SIG-M5 treated with dmso at 0.1 percent for 504 hours (cell line): ENCODE results near the gene PPP1R18.
"Not testable (repeated sequence)": the region's sequence is repeated elsewhere in the genome, so short reads cannot be mapped to it uniquely, and the experiment has no call there.

Experiments
- DNase-seq: peaks from one replicate; lab custom pipeline; 2025; ENCODE audit not compliant: unreplicated experiment; lab: John Stamatoyannopoulos, UW

PPP1R18 gene

GRCh38 chr6:30670760-30671527, 15.5 kb downstream of the PPP1R18 start:
- no peak for DNase-seq

GRCh38 chr6:30666300-30666699, 20.1 kb downstream of the PPP1R18 start:
- DNase-seq = not testable (repeated sequence)

GRCh38 chr6:30664994-30665767, 21.3 kb downstream of the PPP1R18 start:
- DNase-seq = no peak

GRCh38 chr6:30657922-30658321, 28.5 kb downstream of the PPP1R18 start:
- DNase-seq = not testable (repeated sequence)

- no peak for DNase-seq
These were observed 29.0 kb downstream of the PPP1R18 start for GRCh38 chr6:30657454-30657853.

- DNase-seq = no peak
These were observed 29.9 kb downstream of the PPP1R18 start for GRCh38 chr6:30656513-30656912.

- no peak for DNase-seq
These were observed 30.7 kb downstream of the PPP1R18 start for GRCh38 chr6:30655743-30656094.

GRCh38 chr6:30654798-30655742, 31.4 kb downstream of the PPP1R18 start:
- DNase-seq = no peak

GRCh38 chr6:30651143-30651542, 35.3 kb downstream of the PPP1R18 start:
- no peak for DNase-seq

GRCh38 chr6:30647242-30648116, 39.0 kb downstream of the PPP1R18 start:
- peak; percentile 33 for DNase-seq

- peak; percentile 85 for DNase-seq
These were observed 39.8 kb downstream of the PPP1R18 start, which contains the start of gene C6orf136 for GRCh38 chr6:30646450-30647241. TSS of gene C6orf136 (plus strand) at chr6:30647133. CDS start at chr6:30647232, 99 bp downstream.

GRCh38 chr6:30645989-30646388, 40.5 kb downstream of the PPP1R18 start:
- DNase-seq = no peak

GRCh38 chr6:30644769-30645168, 41.7 kb downstream of the PPP1R18 start:
- no peak for DNase-seq

GRCh38 chr6:30643656-30644055, 42.8 kb downstream of the PPP1R18 start:
- no peak for DNase-seq

GRCh38 chr6:30641048-30641447, 45.4 kb downstream of the PPP1R18 start:
- no peak for DNase-seq

GRCh38 chr6:30640481-30640880, 46.0 kb downstream of the PPP1R18 start:
- peak; percentile 6 for DNase-seq

- no peak for DNase-seq
These were observed 50.6 kb downstream of the PPP1R18 start for GRCh38 chr6:30635834-30636233.

GRCh38 chr6:30626484-30627366, 59.7 kb downstream of the PPP1R18 start, which contains the start of gene ATAT1:
TSS of gene ATAT1 (plus strand) at chr6:30626874.
- peak; percentile 80 for DNase-seq
